Measurements from ENCODE around the gene EDEM2.
"Not testable (repeated sequence)": the region's sequence is repeated elsewhere in the genome, so short reads cannot be mapped to it uniquely, and the experiment has no call there.

DNA sequence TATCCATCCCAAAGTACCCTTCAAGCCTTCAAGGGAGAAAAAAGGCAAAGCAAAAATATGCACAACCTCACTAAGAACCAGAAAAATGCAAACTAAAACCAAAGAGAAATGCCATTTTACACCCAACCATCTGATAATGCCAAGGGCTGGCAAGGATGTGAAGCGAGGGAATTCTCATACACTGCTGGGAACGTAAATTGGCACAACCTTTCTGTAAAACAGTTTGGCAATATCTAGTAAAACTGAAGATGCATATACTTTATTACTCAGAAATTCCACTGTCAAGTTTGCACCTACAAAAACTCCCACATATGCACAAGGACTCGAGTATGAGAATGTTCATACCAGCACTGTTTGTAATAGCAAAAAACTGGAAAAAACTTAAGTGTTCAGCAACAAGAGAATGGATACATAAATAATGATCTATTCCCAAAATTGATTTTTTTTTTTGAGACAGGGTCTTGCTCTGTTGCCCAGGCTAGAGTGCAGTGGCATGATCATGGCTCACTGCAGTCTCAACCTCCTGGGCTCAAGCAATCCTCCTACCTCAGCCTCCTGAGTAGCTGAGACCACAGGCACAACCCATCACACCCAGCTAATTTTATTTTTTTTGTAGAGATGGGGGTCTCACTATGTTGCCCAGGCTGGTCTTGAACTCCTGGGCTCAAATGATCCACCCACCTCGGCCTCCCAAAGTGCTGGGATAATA lies 21.7 kb upstream of the EDEM2 start:
- TF ChIP-seq, protein P1, sequence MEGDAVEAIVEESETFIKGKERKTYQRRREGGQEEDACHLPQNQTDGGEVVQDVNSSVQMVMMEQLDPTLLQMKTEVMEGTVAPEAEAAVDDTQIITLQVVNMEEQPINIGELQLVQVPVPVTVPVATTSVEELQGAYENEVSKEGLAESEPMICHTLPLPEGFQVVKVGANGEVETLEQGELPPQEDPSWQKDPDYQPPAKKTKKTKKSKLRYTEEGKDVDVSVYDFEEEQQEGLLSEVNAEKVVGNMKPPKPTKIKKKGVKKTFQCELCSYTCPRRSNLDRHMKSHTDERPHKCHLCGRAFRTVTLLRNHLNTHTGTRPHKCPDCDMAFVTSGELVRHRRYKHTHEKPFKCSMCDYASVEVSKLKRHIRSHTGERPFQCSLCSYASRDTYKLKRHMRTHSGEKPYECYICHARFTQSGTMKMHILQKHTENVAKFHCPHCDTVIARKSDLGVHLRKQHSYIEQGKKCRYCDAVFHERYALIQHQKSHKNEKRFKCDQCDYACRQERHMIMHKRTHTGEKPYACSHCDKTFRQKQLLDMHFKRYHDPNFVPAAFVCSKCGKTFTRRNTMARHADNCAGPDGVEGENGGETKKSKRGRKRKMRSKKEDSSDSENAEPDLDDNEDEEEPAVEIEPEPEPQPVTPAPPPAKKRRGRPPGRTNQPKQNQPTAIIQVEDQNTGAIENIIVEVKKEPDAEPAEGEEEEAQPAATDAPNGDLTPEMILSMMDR (IDR thresholded peaks at IDR 0.05) = not testable (repeated sequence)
- TF ChIP-seq POLR2A, EP300 (IDR thresholded peaks at IDR 0.05): not testable (repeated sequence)

Data from ovary (tissue), 3 donors.